Prostate gland (tissue), 2 donors: ENCODE results near the gene DR1. TPM values are rescaled to one million over a fixed set of nuclear protein-coding genes. Genes with fewer than 3 reads are reported as not detected.

ENCODE experiments used
- DNase-seq: peaks from one replicate; pipeline ENCODE4 v3.0.0-alpha.2; 2019; ENCODE audit warnings: low spot score
- H3K27ac ChIP-seq, 2 donors: fragments of 200-600 bp; sonication (generic); 2 replicates each; pipeline ENCODE4 v1.5.1; 2017 to 2019
- H3K27me3 ChIP-seq: fragments of 200-600 bp; sonication (generic); replicated peaks from 2 replicates; pipeline ENCODE4 v1.5.1; 2019; ENCODE audit not compliant: insufficient read depth
- H3K36me3 ChIP-seq, 2 donors: fragments of 200-600 bp; sonication (generic); 1 replicate in 1 of 2; 2 replicates in 1 of 2; pipeline versions ENCODE4 v1.5.1 to v1.8.1; 2017 to 2019
- H3K4me1 ChIP-seq: fragments of 200-600 bp; sonication (generic); replicated peaks from 2 replicates; pipeline ENCODE4 v1.5.1; 2019
- H3K4me3 ChIP-seq, 2 donors: fragments of 200-600 bp; sonication (generic); 2 replicates each; pipeline ENCODE4 v1.5.1; 2017 to 2019
- H3K9me3 ChIP-seq: fragments of 200-600 bp; sonication (generic); 2 replicates; pipeline ENCODE4 v1.5.1; 2017
- POLR2A ChIP-seq: fragments of 450-650 bp; IDR thresholded peaks from one replicate; pipeline ENCODE4 v1.6.1; 2016; ENCODE audit warnings: antibody characterized with exemption, mild to moderate bottlenecking
- POLR2AphosphoS5 ChIP-seq: sonication (generic); formaldehyde crosslinking; IDR thresholded peaks from one replicate; pipeline ENCODE4 v1.6.1; 2017; ENCODE audit warnings: antibody characterized with exemption
- WGBS: methylation state at CpG from one replicate; pipeline ENCODE4 v1.1.5; 2018; 5-methylcytosine and 5-hydroxymethylcytosine counted together
- intact Hi-C: fragments of 100-400 bp; cut with DNase I; formaldehyde crosslinking; loops from one replicate; pipeline ENCODE4 v1.14.2; 2022
- small RNA-seq, 2 donors: library from RNA; depleted of rRNA; stranded (forward); fragments of <200 nt; gene quantifications; one replicate each; pipeline ENCODE3, GENCODE V24; 2016
- total RNA-seq, 2 donors: library from RNA; depleted of rRNA; stranded (reverse); fragments of >200 nt; gene quantifications; one replicate each; pipeline ENCODE4 v1.1.0, GENCODE V29; 2016
- TF ChIP-seq, protein P1 (sequence below), 4 experiments: fragments of 200-600 bp in 2 of 4; fragments of 450-650 bp in 2 of 4; sonication (generic) in 2 of 4; IDR thresholded peaks; 1 replicate in 3 of 4; 2 replicates in 1 of 4; pipeline ENCODE4 v1.5.1; 2016 to 2019; ENCODE audit warnings: antibody characterized with exemption in 4 of 4, mild to moderate bottlenecking in 2 of 4, moderate library complexity in 2 of 4

The DR1 gene
- total RNA-seq, 2 donors from 2014 or later, result 49.0 to 53.6 TPM

DNA sequence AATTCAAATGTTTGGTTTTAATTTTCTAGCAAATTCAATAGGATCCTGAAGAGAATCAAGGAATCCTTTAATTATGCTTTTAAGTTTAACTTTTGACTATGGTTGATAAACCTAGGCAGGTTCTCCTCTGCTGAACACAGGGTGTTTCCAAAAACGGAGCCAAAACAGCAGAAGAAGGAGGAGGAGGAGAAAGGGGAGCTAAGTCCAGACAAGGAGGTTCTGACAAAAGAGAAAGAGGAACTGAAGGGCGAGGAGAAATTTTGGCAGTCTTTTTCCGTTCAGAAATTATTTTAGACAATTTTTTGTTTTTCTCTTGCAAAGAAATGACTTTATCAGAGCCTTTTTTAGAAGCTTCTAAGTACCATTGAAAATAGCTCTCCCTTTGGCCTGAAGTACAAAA is 69.0 kb downstream of the DR1 start:
- intact Hi-C loops, result no loop called here
- no peak for DNase-seq
- WGBS, result 47% methylated on average over 3 of the region's 3 CpGs
- Histone ChIP-seq H3K36me3 (no peaks in the 10 kb centered on the region), H3K27me3 (no peaks in the 10 kb centered on the region), H3K27ac (no peak overlapping the region), H3K4me1 (no peaks in the 10 kb centered on the region), H3K9me3 (no peaks in the 10 kb centered on the region), H3K4me3 (no peak overlapping the region)
- TF ChIP-seq, protein P1, sequence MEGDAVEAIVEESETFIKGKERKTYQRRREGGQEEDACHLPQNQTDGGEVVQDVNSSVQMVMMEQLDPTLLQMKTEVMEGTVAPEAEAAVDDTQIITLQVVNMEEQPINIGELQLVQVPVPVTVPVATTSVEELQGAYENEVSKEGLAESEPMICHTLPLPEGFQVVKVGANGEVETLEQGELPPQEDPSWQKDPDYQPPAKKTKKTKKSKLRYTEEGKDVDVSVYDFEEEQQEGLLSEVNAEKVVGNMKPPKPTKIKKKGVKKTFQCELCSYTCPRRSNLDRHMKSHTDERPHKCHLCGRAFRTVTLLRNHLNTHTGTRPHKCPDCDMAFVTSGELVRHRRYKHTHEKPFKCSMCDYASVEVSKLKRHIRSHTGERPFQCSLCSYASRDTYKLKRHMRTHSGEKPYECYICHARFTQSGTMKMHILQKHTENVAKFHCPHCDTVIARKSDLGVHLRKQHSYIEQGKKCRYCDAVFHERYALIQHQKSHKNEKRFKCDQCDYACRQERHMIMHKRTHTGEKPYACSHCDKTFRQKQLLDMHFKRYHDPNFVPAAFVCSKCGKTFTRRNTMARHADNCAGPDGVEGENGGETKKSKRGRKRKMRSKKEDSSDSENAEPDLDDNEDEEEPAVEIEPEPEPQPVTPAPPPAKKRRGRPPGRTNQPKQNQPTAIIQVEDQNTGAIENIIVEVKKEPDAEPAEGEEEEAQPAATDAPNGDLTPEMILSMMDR (IDR thresholded peaks at IDR 0.05), result no peak
- TF ChIP-seq POLR2A, result no peak
- TF ChIP-seq POLR2AphosphoS5, result no peak

DNA sequence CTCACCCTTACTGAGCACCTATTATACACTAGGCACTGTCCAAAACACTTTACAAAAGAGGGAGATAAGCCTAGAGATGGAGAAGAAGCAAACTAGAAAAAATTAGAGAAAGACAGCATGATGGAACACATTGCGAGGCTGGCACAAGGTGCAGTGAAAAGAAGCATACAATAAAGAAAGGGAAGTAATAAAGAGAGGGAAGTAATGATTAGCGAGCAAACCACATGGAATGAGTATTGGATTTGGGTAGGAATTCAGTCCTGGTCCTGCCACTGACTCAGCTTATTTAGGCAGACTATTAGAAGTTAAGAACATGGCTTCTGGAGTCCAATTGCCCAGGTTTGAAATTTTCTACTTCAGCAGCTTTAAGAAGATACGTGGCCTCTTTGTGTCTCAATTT is 69.6 kb downstream of the DR1 start:
- H3K27ac ChIP-seq, result no peak overlapping the region

DNA sequence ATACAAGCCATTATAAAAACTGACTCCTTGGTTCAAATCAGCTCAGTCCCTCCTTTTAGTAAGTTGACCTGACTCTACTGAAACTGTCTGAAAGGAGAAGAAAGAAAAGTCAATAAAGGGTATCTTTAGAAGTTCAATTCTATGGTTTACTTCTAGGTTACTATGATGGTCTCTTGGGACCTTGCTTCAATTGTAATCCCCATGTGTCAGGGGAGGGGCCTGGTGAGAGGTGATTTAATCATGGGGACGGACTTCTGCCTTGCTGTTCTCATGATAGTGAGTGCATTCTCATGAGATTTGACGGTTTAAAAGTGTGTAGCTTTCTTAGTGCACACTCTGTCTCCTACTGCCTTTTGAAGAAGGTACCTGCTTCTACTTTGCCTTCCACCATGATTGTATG is 70.5 kb downstream of the DR1 start:
- Histone ChIP-seq H3K4me3 (no peak overlapping the region), H3K27me3 (no peaks in the 10 kb centered on the region), H3K36me3 (no peaks in the 10 kb centered on the region), H3K27ac (no peak overlapping the region), H3K9me3 (no peaks in the 10 kb centered on the region), H3K4me1 (no peaks in the 10 kb centered on the region)
- TF ChIP-seq, protein P1 (IDR thresholded peaks at IDR 0.05), result no peak
- TF ChIP-seq POLR2AphosphoS5 (no peak), POLR2A (no peak)
- no peak for DNase-seq
- WGBS, result 95% methylated on average over 2 of the region's 2 CpGs
- intact Hi-C loops, result no loop called here

More for the DNA sequence above, 69.6 kb downstream of the DR1 start:
- H3K4me3 ChIP-seq, result no peak overlapping the region
- 80% methylated on average over 3 of the region's 3 CpGs for WGBS
- intact Hi-C loops, result no loop called here
- H3K36me3 ChIP-seq, result no peaks in the 10 kb centered on the region
- TF ChIP-seq, protein P1 (IDR thresholded peaks at IDR 0.05), result no peak
- no peak for TF ChIP-seq POLR2AphosphoS5
- no peak for TF ChIP-seq POLR2A
- no peak for DNase-seq
- H3K27me3 ChIP-seq, result no peaks in the 10 kb centered on the region
- H3K9me3 ChIP-seq, result no peaks in the 10 kb centered on the region
- H3K4me1 ChIP-seq, result no peaks in the 10 kb centered on the region

Small RNA genes within 50 kb of the gene (small RNA-seq; reads per million reads assigned to genes)
- 0 reads per million in 2 donors for gene RF00019

Other genes with a start within 250 kb of the DR1 start
- 10 to 100 TPM; 59.0 to 59.8 TPM for gene TMED5, start 165.5 kb upstream of the DR1 start, total RNA-seq
- gene CCDC18, start 165.2 kb upstream of the DR1 start, total RNA-seq, result 10 to 100 TPM; 12.0 to 12.7 TPM
- gene FNBP1L, start 102.2 kb downstream of the DR1 start, total RNA-seq, result 10 to 100 TPM; 41.1 to 49.7 TPM